IMR-90 (cell line): ENCODE results near the gene AKAP12. TPM values are rescaled to one million over a fixed set of nuclear protein-coding genes. Genes with fewer than 3 reads are reported as not detected.

Experiments
- ATAC-seq: fragments of 200-7000 bp; cut with Tn5 transposase; 2 replicates; pipeline ENCODE4 v1.9.1; 2020; ENCODE audit warnings: low read depth, mild to moderate bottlenecking, moderate library complexity
- BruUV-seq: library from RNA; stranded (reverse); fragments of 400-500 nt; replicated peaks from 2 replicates; lab custom pipeline; 2021; lab: Mats Ljungman, UMichigan
- CTCF ChIA-PET: fragments of 300-600 bp; formaldehyde crosslinking; extraction: SDS; loops from one replicate; lab custom pipeline; 2021; ENCODE audit warnings: antibody characterized with exemption; lab: Yijun Ruan, JAX
- POLR2A ChIA-PET: fragments of 300-600 bp; sonication (Branson Sonifier 250); formaldehyde crosslinking; loops from one replicate; lab custom pipeline; 2022; ENCODE audit warnings: antibody characterized with exemption; ENCODE audit not compliant: unreplicated experiment; lab: Charles Lee
- DNase-seq: peaks from one replicate; pipeline ENCODE4 v3.0.0; 2013
- H2AFZ ChIP-seq: replicated peaks from 2 replicates; pipeline ENCODE3; 2013; ENCODE audit warnings: low read length, mild to moderate bottlenecking; ENCODE audit not compliant: poor library complexity
- H2AK5ac ChIP-seq: 2 replicates; pipeline ENCODE4 v1.6.1; 2013; ENCODE audit warnings: low read depth, low read length, inconsistent platforms
- H2AK9ac ChIP-seq: replicated peaks from 2 replicates; pipeline ENCODE3; 2013; ENCODE audit warnings: mild to moderate bottlenecking, low read depth, low read length, moderate library complexity; ENCODE audit not compliant: poor library complexity
- H2BK120ac ChIP-seq: 2 replicates; pipeline ENCODE4 v1.6.1; 2013; ENCODE audit warnings: low read depth, low read length, inconsistent platforms
- H2BK15ac ChIP-seq: 3 replicates; pipeline ENCODE4 v1.6.1; 2013; ENCODE audit warnings: low read depth, low read length, inconsistent platforms
- H2BK20ac ChIP-seq: 2 replicates; pipeline ENCODE4 v1.6.1; 2013; ENCODE audit warnings: low read depth, mild to moderate bottlenecking, inconsistent platforms, low read length, moderate library complexity
- H2BK5ac ChIP-seq: 2 replicates; pipeline ENCODE4 v1.6.1; 2013; ENCODE audit warnings: mild to moderate bottlenecking, low read depth, low read length, inconsistent platforms; ENCODE audit not compliant: poor library complexity, severe bottlenecking
- H3K14ac ChIP-seq: replicated peaks from 2 replicates; pipeline ENCODE4 v1.6.1; 2013; ENCODE audit warnings: low read depth, low read length, inconsistent platforms
- H3K18ac ChIP-seq: 2 replicates; pipeline ENCODE4 v1.6.1; 2013; ENCODE audit warnings: low read depth, low read length, control low read depth
- H3K23ac ChIP-seq: 2 replicates; pipeline ENCODE4 v1.6.1; 2013; ENCODE audit warnings: low read depth, low read length, inconsistent platforms
- H3K27ac ChIP-seq: 2 replicates; pipeline ENCODE4 v1.5.1; 2013; ENCODE audit warnings: mild to moderate bottlenecking, control low read depth, low read length; ENCODE audit not compliant: insufficient read depth
- H3K27me3 ChIP-seq: 2 replicates; pipeline ENCODE4 v1.6.1; 2013; ENCODE audit warnings: low read length; ENCODE audit not compliant: control insufficient read depth, insufficient read depth
- H3K36me3 ChIP-seq: 2 replicates; pipeline ENCODE4 v1.6.1; 2013; ENCODE audit warnings: low read length, mixed read lengths; ENCODE audit not compliant: control insufficient read depth, insufficient read depth
- H3K4ac ChIP-seq: 2 replicates; pipeline ENCODE4 v1.6.1; 2013; ENCODE audit warnings: low read depth, low read length, inconsistent platforms
- H3K4me1 ChIP-seq: 2 replicates; pipeline ENCODE4 v1.6.1; 2013; ENCODE audit warnings: low read length, mixed read lengths; ENCODE audit not compliant: control insufficient read depth, insufficient read depth
- H3K4me2 ChIP-seq: 2 replicates; pipeline ENCODE4 v1.6.1; 2013; ENCODE audit warnings: low read depth, mild to moderate bottlenecking, control low read depth, low read length, moderate library complexity
- H3K4me3 ChIP-seq: 2 replicates; pipeline ENCODE4 v1.5.1; 2013; ENCODE audit warnings: low read depth, mild to moderate bottlenecking, control low read depth, low read length, moderate library complexity; ENCODE audit not compliant: insufficient read depth
- H3K56ac ChIP-seq: 2 replicates; pipeline ENCODE4 v1.6.1; 2013; ENCODE audit warnings: low read length, inconsistent platforms; ENCODE audit not compliant: insufficient read depth; ENCODE audit errors: extremely low read depth
- H3K79me1 ChIP-seq, 2 experiments: 2 replicates each; pipeline ENCODE4 v1.6.1; 2013; ENCODE audit warnings: low read length in 2 of 2, inconsistent platforms in 1 of 2, low read depth in 1 of 2
- H3K9ac ChIP-seq: 2 replicates; pipeline ENCODE4 v1.6.1; 2013; ENCODE audit warnings: low read depth, low read length, control low read depth
- H3K9me1 ChIP-seq: 2 replicates; pipeline ENCODE4 v1.6.1; 2013; ENCODE audit warnings: low read length, inconsistent platforms; ENCODE audit not compliant: insufficient read depth
- H3K9me3 ChIP-seq: 2 replicates; pipeline ENCODE4 v1.6.1; 2013; ENCODE audit warnings: low read length; ENCODE audit not compliant: control insufficient read depth, insufficient read depth
- H4K20me1 ChIP-seq: 2 replicates; pipeline ENCODE4 v1.6.1; 2013; ENCODE audit warnings: low read length, inconsistent platforms; ENCODE audit not compliant: insufficient read depth
- H4K5ac ChIP-seq: 2 replicates; pipeline ENCODE4 v1.6.1; 2013; ENCODE audit warnings: mild to moderate bottlenecking, low read depth, low read length, control low read depth
- H4K8ac ChIP-seq, 2 experiments: 2 replicates each; pipeline ENCODE4 v1.6.1; 2013; ENCODE audit warnings: low read depth in 2 of 2, low read length in 2 of 2, control low read depth in 1 of 2, inconsistent platforms in 1 of 2
- H4K91ac ChIP-seq: 2 replicates; pipeline ENCODE4 v1.6.1; 2013; ENCODE audit warnings: low read depth, low read length, inconsistent platforms; ENCODE audit not compliant: insufficient read depth
- CEBPB ChIP-seq: IDR thresholded peaks from 2 replicates; pipeline ENCODE4 v1.6.1; 2012; ENCODE audit warnings: low read depth, low read length, improper control_type of control experiment
- FOS ChIP-seq: fragments of 150-350 bp; IDR thresholded peaks from 2 replicates; pipeline ENCODE4 v1.6.1; 2016; ENCODE audit warnings: low read depth, low read length
- MAFK ChIP-seq: IDR thresholded peaks from 2 replicates; pipeline ENCODE4 v1.6.1; 2012; ENCODE audit warnings: low read depth, low read length, improper control_type of control experiment
- RCOR1 ChIP-seq: IDR thresholded peaks from 2 replicates; pipeline ENCODE4 v1.6.1; 2012; ENCODE audit warnings: mild to moderate bottlenecking, low read length, improper control_type of control experiment; ENCODE audit not compliant: insufficient replicate concordance
- RFX5 ChIP-seq: IDR thresholded peaks from 2 replicates; pipeline ENCODE4 v1.8.0; 2012; ENCODE audit warnings: low read depth, mild to moderate bottlenecking, low read length, moderate library complexity
- WGBS, 2 experiments: methylation state at CpG; one replicate each; pipeline versions ENCODE4 v1.1.5 to v1.1.7; 2013; ENCODE audit warnings: missing lambda C conversion rate in 2 of 2; ENCODE audit not compliant: insufficient read length in 1 of 2; ENCODE audit errors: extremely low coverage in 2 of 2; 5-methylcytosine and 5-hydroxymethylcytosine counted together
- dilution Hi-C: fragments of 300-500 bp; cut with HindIII; formaldehyde crosslinking; loops from one replicate; pipeline ENCODE4 v1.14.3; 2018; ENCODE audit warnings: low sequenced_read_pairs; ENCODE audit not compliant: unreplicated experiment
- in situ Hi-C: fragments of 300-500 bp; cut with MboI; formaldehyde crosslinking; loops from 3 replicates; pipeline ENCODE4 v1.14.3; 2019; ENCODE audit warnings: low sequenced_read_pairs, inconsistent platforms, mixed read lengths
- intact Hi-C: fragments of 100-400 bp; cut with micrococcal nuclease; formaldehyde crosslinking; loops from 2 replicates; pipeline ENCODE4 v1.10.0; 2022
- polyA plus RNA-seq, 3 experiments: library from polyadenylated mRNA; depleted of rRNA; stranded (reverse); fragments of >200 nt; gene quantifications; 2 replicates each; pipeline ENCODE4 v1.2.3, GENCODE V29; 2012; ENCODE audit warnings: low replicate concordance in 1 of 3
- total RNA-seq: library from RNA; depleted of rRNA; stranded (reverse); fragments of >200 nt; gene quantifications from 2 replicates; pipeline ENCODE4 v1.2.3, GENCODE V29; 2012

The AKAP12 gene
- total and polyA plus RNA-seq, 2 of the 4 experiments (the other 2 are of a cell fraction): 56.0 to 118 TPM

DNA sequence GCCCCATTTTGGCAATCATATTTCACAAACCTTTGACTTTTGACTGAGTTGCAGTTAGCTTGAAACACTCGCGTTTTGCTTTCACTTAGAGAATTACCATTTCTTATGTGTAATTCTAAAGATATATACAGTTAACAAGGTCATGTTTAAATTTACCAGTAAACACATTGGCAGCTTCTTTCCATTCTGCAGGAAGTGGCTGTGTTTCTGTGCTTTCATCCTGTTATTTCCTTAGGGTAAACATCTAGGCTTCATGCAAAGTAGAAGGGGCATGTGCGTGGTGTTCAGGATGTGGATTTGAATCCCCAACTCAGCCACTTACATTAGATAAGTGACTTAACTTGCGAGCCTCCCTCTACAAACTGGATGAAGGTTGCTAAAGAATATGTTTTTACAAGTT is 41.1 kb downstream of the AKAP12 start:
- Histone ChIP-seq H3K56ac (no peak overlapping the region), H3K14ac (0 out of 2 replicates have a peak overlapping the region, but pooled peaks have one; percentile 5), H3K4ac (no peak overlapping the region), H4K8ac (0 out of 4 replicates have a peak overlapping the region, but pooled peaks of 1 of the 2 experiments have one; percentile 5), H2BK120ac (no peak overlapping the region), H3K27me3 (no peaks in the 10 kb centered on the region), H2BK20ac (no peak overlapping the region), H3K4me1 (no peaks in the 10 kb centered on the region; the same call in 1 of the 2 replicates), H3K4me3 (no peak overlapping the region), H3K4me2 (peak overlapping the region; percentile 23), H3K36me3 (peaks cover 2% of the 10 kb centered on the region; the same call in 1 of the 2 replicates), H3K79me1 (peaks cover 0 to 8% of the 10 kb centered on the region in 2 experiments), H3K23ac (peak overlapping the region; percentile 31; the same call in 1 of the 2 replicates), H3K18ac (no peak overlapping the region), H4K20me1 (no peaks in the 10 kb centered on the region), H2AK5ac (no peak overlapping the region), H3K9ac (no peak overlapping the region), H3K9me1 (no peaks in the 10 kb centered on the region), H4K91ac (no peak overlapping the region), H4K5ac (no peak overlapping the region), H2AFZ (no peak overlapping the region), H2BK5ac (no peak overlapping the region), H3K9me3 (no peaks in the 10 kb centered on the region), H2BK15ac (no peak overlapping the region), H2AK9ac (no peak overlapping the region), H3K27ac (no peak overlapping the region)
- no peak for ATAC-seq
- ChIA-PET POLR2A (no interaction called here), CTCF (interaction anchor here (0.7 kb wide), 1 partner anchor 15 kb away, joined by 3 read pairs; no protein-coding TSS in a partner anchor)
- TF ChIP-seq CEBPB: no peak
- TF ChIP-seq RCOR1: no peak
- no peak for TF ChIP-seq RFX5
- no peak for TF ChIP-seq FOS
- no peak for TF ChIP-seq MAFK
- DNase-seq: no peak
- dilution Hi-C loops (no loop called here), in situ Hi-C loops (no loop called here), intact Hi-C loops (no loop called here)
- BruUV-seq: no TSS peak
- WGBS, 2 experiments: no CpG with 5 or more reads among the region's 4 CpGs
